ENCODE measurements around the gene TCF15. TPM values are rescaled to one million over a fixed set of nuclear protein-coding genes. Genes with fewer than 3 reads are reported as not detected.

The TCF15 gene
- total and polyA plus RNA-seq, 2 experiments from 2014 or later: 3.8 to 4.0 TPM

- H3K27ac Mint-ChIP-seq: no peak overlapping the region
Measured at GRCh38 chr20:622161-622560, 12.1 kb upstream of the TCF15 start.

More at GRCh38 chr20:622161-622560, 12.1 kb upstream of the TCF15 start:
- no peaks in the 10 kb centered on the region for H3K36me3 ChIP-seq (ENCODE audit: insufficient read depth)
- Mint-ChIP-seq H3K4me3 (no peak overlapping the region), H3K4me1 (peaks cover 15% of the 10 kb centered on the region), H3K36me3 (ENCODE audit: low read depth) (no peaks in the 10 kb centered on the region; the same call in 2 of the 3 replicates), H3K9me3 (peaks cover 8% of the 10 kb centered on the region; the same call in 2 of the 3 replicates), H3K27me3 (ENCODE audit: insufficient read depth, low read depth, poor library complexity) (peaks cover 6% of the 10 kb centered on the region)
- H3K4me3 ChIP-seq: no peak overlapping the region
- no peak overlapping the region for H3K4me2 ChIP-seq
- TF ChIP-seq REST (IDR thresholded peaks at IDR 0.05; ENCODE audit: unreplicated experiment) (no peak), ETS1 (IDR thresholded peaks at IDR 0.05) (no peak), CTCF (conservative IDR thresholded peaks at IDR 0.05; ENCODE audit: low read depth in 2 of 2) (no peak)
- no peaks in the 10 kb centered on the region for H3F3A ChIP-seq (replicated peaks; ENCODE audit: low read depth)
- H3K27ac ChIP-seq (ENCODE audit: low read depth): no peak overlapping the region
- H3K4me1 ChIP-seq (ENCODE audit: insufficient read depth): 0 out of 2 replicates have a peak, but pooled peaks cover 3% of the 10 kb centered on the region
- no peak overlapping the region for H2AFZ ChIP-seq
- no peaks in the 10 kb centered on the region for H3K79me2 ChIP-seq (replicated peaks; ENCODE audit: insufficient read depth)
- ATAC-seq (no peak), DNase-seq (ENCODE audit: low spot score) (no peak)
- H3K9me2 ChIP-seq (ENCODE audit: insufficient read depth): no peaks in the 10 kb centered on the region
- H4K20me1 ChIP-seq (replicated peaks; ENCODE audit: insufficient read depth): no peaks in the 10 kb centered on the region; the same call in 1 of the 2 replicates
- H3K27me3 ChIP-seq (ENCODE audit: insufficient read depth): no peaks in the 10 kb centered on the region

All from GM23338 (cell line).